OCI-LY7 (cell line): ENCODE measurements around the gene SLC6A6. TPM values are rescaled to one million over a fixed set of nuclear protein-coding genes. Genes with fewer than 3 reads are reported as not detected.

Source experiments
- BruUV-seq: library from RNA; stranded (reverse); fragments of 400-500 nt; replicated peaks from 2 replicates; lab custom pipeline; 2021; lab: Mats Ljungman, UMichigan
- CTCF ChIA-PET: fragments of 300-600 bp; sonication (Branson Sonifier 250); formaldehyde crosslinking; loops from one replicate; lab custom pipeline; 2022; ENCODE audit warnings: antibody characterized with exemption; ENCODE audit not compliant: unreplicated experiment; lab: Charles Lee
- POLR2A ChIA-PET: fragments of 300-600 bp; sonication (Branson Sonifier 250); formaldehyde crosslinking; loops from one replicate; lab custom pipeline; 2022; ENCODE audit warnings: antibody characterized with exemption; lab: Charles Lee
- DNase-seq: peaks from one replicate; pipeline ENCODE4 v3.0.0-alpha.2; 2015; ENCODE audit warnings: low spot score
- H2AFZ ChIP-seq: fragments of 200-600 bp; sonication (generic), shearing (Covaris generic); 2 replicates; pipeline ENCODE4 v1.6.1; 2014; ENCODE audit warnings: mild to moderate bottlenecking, antibody characterized with exemption, low read length, moderate library complexity
- H3K27ac ChIP-seq: fragments of 200-600 bp; sonication (generic); 2 replicates; pipeline ENCODE4 v1.5.1; 2014; ENCODE audit warnings: mixed run types, low read depth, mild to moderate bottlenecking, moderate library complexity, low read length, inconsistent platforms; ENCODE audit not compliant: poor library complexity, severe bottlenecking
- H3K36me3 ChIP-seq: fragments of 200-600 bp; sonication (generic); 2 replicates; pipeline ENCODE4 v1.6.1; 2014; ENCODE audit warnings: mild to moderate bottlenecking, antibody characterized with exemption, low read length, moderate library complexity, mixed read lengths; ENCODE audit not compliant: insufficient read depth
- H3K4me1 ChIP-seq: fragments of 200-600 bp; sonication (generic); 2 replicates; pipeline ENCODE4 v1.5.1; 2014; ENCODE audit warnings: mild to moderate bottlenecking, low read length; ENCODE audit not compliant: insufficient read depth, poor library complexity, severe bottlenecking
- H3K4me2 ChIP-seq: fragments of 200-600 bp; sonication (generic); 2 replicates; pipeline ENCODE4 v1.6.1; 2014; ENCODE audit warnings: mild to moderate bottlenecking, low read length
- H3K4me3 ChIP-seq: fragments of 200-600 bp; sonication (generic); 2 replicates; pipeline ENCODE4 v1.5.1; 2014; ENCODE audit warnings: mild to moderate bottlenecking, low read depth, low read length; ENCODE audit not compliant: poor library complexity, severe bottlenecking
- H3K79me2 ChIP-seq: fragments of 200-600 bp; sonication (generic); 2 replicates; pipeline ENCODE4 v1.6.1; 2016; ENCODE audit warnings: low read depth, mild to moderate bottlenecking, low read length, moderate library complexity, mixed read lengths; ENCODE audit not compliant: insufficient read depth
- H3K9me2 ChIP-seq: fragments of 200-600 bp; sonication (generic); 2 replicates; pipeline ENCODE4 v1.6.1; 2016; ENCODE audit warnings: mild to moderate bottlenecking, low read length, mixed read lengths; ENCODE audit not compliant: insufficient read depth
- H3K9me3 ChIP-seq: fragments of 200-600 bp; sonication (generic); 2 replicates; pipeline ENCODE4 v1.6.1; 2014; ENCODE audit warnings: mild to moderate bottlenecking, mixed run types, low read length, mixed read lengths
- H4K20me1 ChIP-seq: fragments of 200-600 bp; sonication (generic); 2 replicates; pipeline ENCODE4 v1.6.1; 2014; ENCODE audit warnings: mild to moderate bottlenecking, antibody characterized with exemption, low read length, moderate library complexity, mixed read lengths; ENCODE audit not compliant: insufficient read depth
- CTCF ChIP-seq: fragments of 200-600 bp; sonication (generic); conservative IDR thresholded peaks from 2 replicates; pipeline ENCODE4 v1.5.1; 2014; ENCODE audit warnings: mild to moderate bottlenecking, antibody characterized with exemption, low read length, moderate library complexity, mixed read lengths
- EZH2phosphoT487 ChIP-seq: fragments of 200-600 bp; sonication (generic); IDR thresholded peaks from 2 replicates; pipeline ENCODE4 v1.6.1; 2018; ENCODE audit warnings: low read depth, borderline replicate concordance, mild to moderate bottlenecking, mixed run types, antibody characterized with exemption, low read length, moderate library complexity, mixed read lengths
- intact Hi-C: fragments of 100-400 bp; cut with micrococcal nuclease; formaldehyde crosslinking; loops from one replicate; pipeline ENCODE4 v1.10.0; 2022; ENCODE audit not compliant: unreplicated experiment
- total RNA-seq, 2 experiments: library from RNA; depleted of rRNA in 1 of 2; stranded (reverse); fragments of >200 nt in 1 of 2; shearing (Covaris generic) in 1 of 2; gene quantifications; 2 replicates each; pipeline ENCODE4 v1.2.3, GENCODE V29; 2014 to 2022

Gene SLC6A6
- total RNA-seq, 2 experiments from 2014 or later: 43.0 to 51.8 TPM

DNA sequence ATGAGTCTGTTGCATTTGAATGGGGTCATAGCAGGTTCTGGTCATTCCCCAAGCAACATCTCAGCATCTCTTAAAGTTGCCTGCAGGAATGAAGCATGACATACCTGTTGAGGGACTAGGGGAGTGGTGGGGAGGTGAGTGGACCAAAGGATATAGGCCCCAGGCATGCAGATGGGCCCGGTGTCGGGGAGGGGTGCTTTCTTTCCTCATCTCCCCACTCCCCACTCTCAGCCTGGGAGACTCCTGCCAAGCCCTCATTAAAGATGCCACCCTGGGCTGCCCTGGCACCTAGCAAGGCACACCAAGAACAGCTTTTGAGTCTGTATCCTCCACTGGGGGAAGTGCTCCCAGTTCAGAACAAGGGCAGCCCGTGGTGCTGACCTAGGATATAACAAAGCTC lies 83.6 kb downstream of the SLC6A6 start:
- POLR2A ChIA-PET: no interaction called here
- H3K27ac ChIP-seq: no peak overlapping the region
- H3K4me1 ChIP-seq: no peaks in the 10 kb centered on the region
- no peak overlapping the region for H3K4me2 ChIP-seq
- BruUV-seq: no TSS peak
- CTCF ChIA-PET: no interaction called here
- no peak for DNase-seq
- H3K36me3 ChIP-seq: peaks cover 82% of the 10 kb centered on the region
- TF ChIP-seq CTCF (no peak), EZH2phosphoT487 (no peak)
- intact Hi-C loops: no loop called here
- no peaks in the 10 kb centered on the region for H3K79me2 ChIP-seq
- no peaks in the 10 kb centered on the region for H3K9me3 ChIP-seq
- H4K20me1 ChIP-seq: no peaks in the 10 kb centered on the region
- no peaks in the 10 kb centered on the region for H3K9me2 ChIP-seq
- H3K4me3 ChIP-seq: no peak overlapping the region
- H2AFZ ChIP-seq: no peak overlapping the region

GRCh38 chr3:14486460-14486859 lies 84.1 kb downstream of the SLC6A6 start:
- Histone ChIP-seq H3K27ac (no peak overlapping the region), H3K36me3 (peaks cover 78% of the 10 kb centered on the region), H3K4me1 (no peaks in the 10 kb centered on the region), H2AFZ (no peak overlapping the region), H3K9me3 (no peaks in the 10 kb centered on the region), H3K9me2 (no peaks in the 10 kb centered on the region), H4K20me1 (no peaks in the 10 kb centered on the region), H3K79me2 (no peaks in the 10 kb centered on the region), H3K4me2 (no peak overlapping the region), H3K4me3 (no peak overlapping the region)
- TF ChIP-seq CTCF (no peak), EZH2phosphoT487 (no peak)
- ChIA-PET CTCF (no interaction called here), POLR2A (interaction anchor here (0.7 kb wide), 1 partner anchor 65 kb away, joined by 3 read pairs; no protein-coding TSS in a partner anchor)
- BruUV-seq: no TSS peak
- DNase-seq: no peak
- intact Hi-C loops: no loop called here

DNA sequence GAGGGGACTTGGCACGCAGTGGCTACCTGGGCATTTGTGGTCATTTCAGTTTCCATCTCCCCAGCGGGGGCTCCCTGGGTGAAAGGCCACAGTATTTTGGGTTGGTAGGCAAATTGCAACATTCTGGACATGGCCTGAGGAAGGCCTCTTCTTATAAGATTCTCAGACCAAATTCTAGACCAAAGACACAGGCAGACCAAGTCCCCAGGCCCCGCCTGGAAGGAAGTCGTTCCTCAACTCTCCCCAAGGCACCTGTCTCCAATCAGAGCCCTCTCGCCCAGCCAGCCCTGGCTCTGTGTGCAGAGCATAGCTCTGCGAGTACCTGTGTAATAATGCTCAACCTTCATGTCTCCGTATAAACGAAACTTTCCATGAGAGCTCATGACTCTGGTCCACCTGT lies 84.7 kb downstream of the SLC6A6 start:
- Histone ChIP-seq H3K4me1 (no peaks in the 10 kb centered on the region), H2AFZ (no peak overlapping the region), H3K79me2 (no peaks in the 10 kb centered on the region), H3K27ac (no peak overlapping the region), H4K20me1 (no peaks in the 10 kb centered on the region), H3K9me3 (no peaks in the 10 kb centered on the region), H3K4me3 (no peak overlapping the region), H3K9me2 (no peaks in the 10 kb centered on the region), H3K4me2 (no peak overlapping the region), H3K36me3 (peaks cover 71% of the 10 kb centered on the region)
- ChIA-PET POLR2A (interaction anchor here (0.7 kb wide), 1 partner anchor 64 kb away, joined by 3 read pairs; no protein-coding TSS in a partner anchor), CTCF (no interaction called here)
- intact Hi-C loops: no loop called here
- no TSS peak for BruUV-seq
- DNase-seq: no peak
- TF ChIP-seq CTCF (no peak), EZH2phosphoT487 (no peak)
